ENCODE measurements around the gene RHCG.

GRCh38 chr15:89442671-89443307 is 53.6 kb downstream of the RHCG start:
- TF ChIP-seq POLR2AphosphoS5 (IDR thresholded peaks at IDR 0.05) = no peak
- TF ChIP-seq, protein P1, sequence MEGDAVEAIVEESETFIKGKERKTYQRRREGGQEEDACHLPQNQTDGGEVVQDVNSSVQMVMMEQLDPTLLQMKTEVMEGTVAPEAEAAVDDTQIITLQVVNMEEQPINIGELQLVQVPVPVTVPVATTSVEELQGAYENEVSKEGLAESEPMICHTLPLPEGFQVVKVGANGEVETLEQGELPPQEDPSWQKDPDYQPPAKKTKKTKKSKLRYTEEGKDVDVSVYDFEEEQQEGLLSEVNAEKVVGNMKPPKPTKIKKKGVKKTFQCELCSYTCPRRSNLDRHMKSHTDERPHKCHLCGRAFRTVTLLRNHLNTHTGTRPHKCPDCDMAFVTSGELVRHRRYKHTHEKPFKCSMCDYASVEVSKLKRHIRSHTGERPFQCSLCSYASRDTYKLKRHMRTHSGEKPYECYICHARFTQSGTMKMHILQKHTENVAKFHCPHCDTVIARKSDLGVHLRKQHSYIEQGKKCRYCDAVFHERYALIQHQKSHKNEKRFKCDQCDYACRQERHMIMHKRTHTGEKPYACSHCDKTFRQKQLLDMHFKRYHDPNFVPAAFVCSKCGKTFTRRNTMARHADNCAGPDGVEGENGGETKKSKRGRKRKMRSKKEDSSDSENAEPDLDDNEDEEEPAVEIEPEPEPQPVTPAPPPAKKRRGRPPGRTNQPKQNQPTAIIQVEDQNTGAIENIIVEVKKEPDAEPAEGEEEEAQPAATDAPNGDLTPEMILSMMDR (IDR thresholded peaks at IDR 0.05) = peak in 3 of 4 experiments; percentile 21 to 43 (median 31)
- no peak for TF ChIP-seq POLR2A (IDR thresholded peaks at IDR 0.05)
